Panc1 (cell line): Measurements from ENCODE around the gene ABCB1.

ENCODE experiments used
- POLR2AphosphoS5 ChIP-seq: IDR thresholded peaks from 2 replicates; pipeline ENCODE4 v1.6.1; 2012; ENCODE audit warnings: mild to moderate bottlenecking, low read depth, low read length, moderate library complexity
- SIN3A ChIP-seq: IDR thresholded peaks from 2 replicates; pipeline ENCODE4 v1.6.1; 2012; ENCODE audit warnings: low read depth, mild to moderate bottlenecking, low read length, moderate library complexity, borderline replicate concordance; ENCODE audit not compliant: insufficient read depth
- TF ChIP-seq, protein P1 (sequence below): fragments of 450-650 bp; IDR thresholded peaks from 2 replicates; pipeline ENCODE4 v1.5.1; 2017; ENCODE audit warnings: mild to moderate bottlenecking
- TF ChIP-seq, protein P2 (sequence below), 2 experiments: IDR thresholded peaks; 2 replicates each; pipeline ENCODE4 v1.6.1; 2011 to 2012; ENCODE audit warnings: low read depth in 2 of 2, control low read depth in 1 of 2, low read length in 1 of 2, mild to moderate bottlenecking in 1 of 2, moderate library complexity in 1 of 2; ENCODE audit not compliant: insufficient read depth in 1 of 2

DNA sequence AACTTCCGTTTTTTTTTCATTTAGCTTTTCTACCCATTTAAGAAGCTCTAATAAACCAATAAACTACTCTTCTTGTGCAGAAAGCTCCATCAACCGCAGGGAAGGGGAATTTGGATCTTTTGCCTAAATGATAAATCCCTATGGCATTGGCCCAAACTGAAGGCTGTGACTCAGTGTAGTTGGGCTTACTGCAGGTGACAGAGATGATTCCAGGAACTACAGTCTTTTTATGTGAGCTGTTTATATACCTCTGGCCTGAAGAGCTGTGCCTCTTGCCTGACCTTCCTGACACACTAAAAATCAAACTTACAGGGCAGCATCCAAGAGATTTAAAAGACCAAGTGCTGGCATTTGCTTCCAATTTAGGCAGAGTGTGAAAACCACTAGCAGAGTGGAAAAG is 25.2 kb downstream of the ABCB1 start:
- TF ChIP-seq, protein P1, sequence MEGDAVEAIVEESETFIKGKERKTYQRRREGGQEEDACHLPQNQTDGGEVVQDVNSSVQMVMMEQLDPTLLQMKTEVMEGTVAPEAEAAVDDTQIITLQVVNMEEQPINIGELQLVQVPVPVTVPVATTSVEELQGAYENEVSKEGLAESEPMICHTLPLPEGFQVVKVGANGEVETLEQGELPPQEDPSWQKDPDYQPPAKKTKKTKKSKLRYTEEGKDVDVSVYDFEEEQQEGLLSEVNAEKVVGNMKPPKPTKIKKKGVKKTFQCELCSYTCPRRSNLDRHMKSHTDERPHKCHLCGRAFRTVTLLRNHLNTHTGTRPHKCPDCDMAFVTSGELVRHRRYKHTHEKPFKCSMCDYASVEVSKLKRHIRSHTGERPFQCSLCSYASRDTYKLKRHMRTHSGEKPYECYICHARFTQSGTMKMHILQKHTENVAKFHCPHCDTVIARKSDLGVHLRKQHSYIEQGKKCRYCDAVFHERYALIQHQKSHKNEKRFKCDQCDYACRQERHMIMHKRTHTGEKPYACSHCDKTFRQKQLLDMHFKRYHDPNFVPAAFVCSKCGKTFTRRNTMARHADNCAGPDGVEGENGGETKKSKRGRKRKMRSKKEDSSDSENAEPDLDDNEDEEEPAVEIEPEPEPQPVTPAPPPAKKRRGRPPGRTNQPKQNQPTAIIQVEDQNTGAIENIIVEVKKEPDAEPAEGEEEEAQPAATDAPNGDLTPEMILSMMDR = no peak
- TF ChIP-seq POLR2AphosphoS5 (no peak), SIN3A (no peak)
- TF ChIP-seq, protein P2, sequence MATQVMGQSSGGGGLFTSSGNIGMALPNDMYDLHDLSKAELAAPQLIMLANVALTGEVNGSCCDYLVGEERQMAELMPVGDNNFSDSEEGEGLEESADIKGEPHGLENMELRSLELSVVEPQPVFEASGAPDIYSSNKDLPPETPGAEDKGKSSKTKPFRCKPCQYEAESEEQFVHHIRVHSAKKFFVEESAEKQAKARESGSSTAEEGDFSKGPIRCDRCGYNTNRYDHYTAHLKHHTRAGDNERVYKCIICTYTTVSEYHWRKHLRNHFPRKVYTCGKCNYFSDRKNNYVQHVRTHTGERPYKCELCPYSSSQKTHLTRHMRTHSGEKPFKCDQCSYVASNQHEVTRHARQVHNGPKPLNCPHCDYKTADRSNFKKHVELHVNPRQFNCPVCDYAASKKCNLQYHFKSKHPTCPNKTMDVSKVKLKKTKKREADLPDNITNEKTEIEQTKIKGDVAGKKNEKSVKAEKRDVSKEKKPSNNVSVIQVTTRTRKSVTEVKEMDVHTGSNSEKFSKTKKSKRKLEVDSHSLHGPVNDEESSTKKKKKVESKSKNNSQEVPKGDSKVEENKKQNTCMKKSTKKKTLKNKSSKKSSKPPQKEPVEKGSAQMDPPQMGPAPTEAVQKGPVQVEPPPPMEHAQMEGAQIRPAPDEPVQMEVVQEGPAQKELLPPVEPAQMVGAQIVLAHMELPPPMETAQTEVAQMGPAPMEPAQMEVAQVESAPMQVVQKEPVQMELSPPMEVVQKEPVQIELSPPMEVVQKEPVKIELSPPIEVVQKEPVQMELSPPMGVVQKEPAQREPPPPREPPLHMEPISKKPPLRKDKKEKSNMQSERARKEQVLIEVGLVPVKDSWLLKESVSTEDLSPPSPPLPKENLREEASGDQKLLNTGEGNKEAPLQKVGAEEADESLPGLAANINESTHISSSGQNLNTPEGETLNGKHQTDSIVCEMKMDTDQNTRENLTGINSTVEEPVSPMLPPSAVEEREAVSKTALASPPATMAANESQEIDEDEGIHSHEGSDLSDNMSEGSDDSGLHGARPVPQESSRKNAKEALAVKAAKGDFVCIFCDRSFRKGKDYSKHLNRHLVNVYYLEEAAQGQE (IDR thresholded peaks at IDR 0.05; ENCODE audit: insufficient read depth in 1 of 2, low read depth in 2 of 2, low read length in 1 of 2) = no peak
